Endothelial cell of umbilical vein (primary cell): Measurements from ENCODE around the gene IQSEC2. TPM values are rescaled to one million over a fixed set of nuclear protein-coding genes. Genes with fewer than 3 reads are reported as not detected.

Experiments used
- BruUV-seq: library from RNA; stranded (reverse); fragments of 400-500 nt; replicated peaks from 2 replicates; lab custom pipeline; 2021; lab: Mats Ljungman, UMichigan
- CTCF ChIA-PET: fragments of 300-600, 350-600 bp; sonication (Branson Sonifier 250); formaldehyde crosslinking; loops from one replicate; lab custom pipeline; 2021; ENCODE audit warnings: antibody characterized with exemption, inconsistent platforms; lab: Charles Lee
- POLR2A ChIA-PET: fragments of 300-600, 350-600 bp; sonication (Branson Sonifier 250); formaldehyde crosslinking; loops from one replicate; lab custom pipeline; 2021; ENCODE audit warnings: antibody characterized with exemption, inconsistent platforms; lab: Charles Lee
- DNase-seq: peaks from one replicate; pipeline ENCODE4 v3.0.0-alpha.2; 2011; ENCODE audit warnings: low read depth, low spot score
- FAIRE-seq: peaks from 2 replicates; lab custom pipeline; 2011; peaks lifted over from hg19 to GRCh38; lab: Jason Lieb, UNC
- H2AFZ ChIP-seq: 2 replicates; pipeline ENCODE4 v1.6.0; 2012; ENCODE audit warnings: low read depth, low read length, control low read depth, inconsistent platforms
- H3K27ac ChIP-seq: 2 replicates; pipeline ENCODE4 v1.5.1; 2011; ENCODE audit warnings: low read depth, mild to moderate bottlenecking, control low read depth, low read length, moderate library complexity; ENCODE audit not compliant: insufficient read depth
- H3K27me3 ChIP-seq, 2 experiments: 2 replicates each; pipeline versions ENCODE4 v1.6.0 to v1.6.1; 2011; ENCODE audit warnings: low read length in 2 of 2, mixed read lengths in 1 of 2; ENCODE audit not compliant: control insufficient read depth in 2 of 2, insufficient read depth in 2 of 2
- H3K36me3 ChIP-seq, 2 experiments: 2 replicates in 1 of 2; 3 replicates in 1 of 2; pipeline ENCODE4 v1.5.1; 2011; ENCODE audit warnings: low read length in 2 of 2, mild to moderate bottlenecking in 1 of 2, moderate library complexity in 1 of 2; ENCODE audit not compliant: control insufficient read depth in 2 of 2, insufficient read depth in 2 of 2; ENCODE audit errors: extremely low read depth in 1 of 2
- H3K4me1 ChIP-seq: 3 replicates; pipeline ENCODE4 v1.5.1; 2011; ENCODE audit warnings: mild to moderate bottlenecking, low read length; ENCODE audit not compliant: control insufficient read depth, insufficient read depth; ENCODE audit errors: extremely low read depth
- H3K4me2 ChIP-seq: 2 replicates; pipeline ENCODE4 v1.6.1; 2011; ENCODE audit warnings: low read length, control low read depth, mixed read lengths; ENCODE audit not compliant: insufficient read depth
- H3K4me3 ChIP-seq, 3 experiments: fragments of 200-600 bp in 1 of 3; sonication (generic), shearing (Covaris generic) in 1 of 3; replicated peaks in 1 of 3; 2 replicates each; pipeline ENCODE4 v1.5.1; 2011 to 2016; ENCODE audit warnings: control low read depth in 3 of 3, low read length in 3 of 3, mild to moderate bottlenecking in 2 of 3, inconsistent platforms in 1 of 3, low read depth in 1 of 3, moderate library complexity in 1 of 3; ENCODE audit not compliant: insufficient read depth in 1 of 3
- H3K79me2 ChIP-seq: 2 replicates; pipeline ENCODE4 v1.6.0; 2012; ENCODE audit warnings: low read length, inconsistent platforms; ENCODE audit not compliant: control insufficient read depth, insufficient read depth
- H3K9ac ChIP-seq: replicated peaks from 2 replicates; pipeline ENCODE3; 2011; ENCODE audit warnings: low read length, control low read depth; ENCODE audit not compliant: insufficient read depth; ENCODE audit errors: extremely low read depth
- H3K9me1 ChIP-seq: replicated peaks from 3 replicates; pipeline ENCODE4 v1.6.0; 2011; ENCODE audit warnings: mild to moderate bottlenecking, low read length; ENCODE audit not compliant: control insufficient read depth, insufficient read depth; ENCODE audit errors: extremely low read depth
- H3K9me3 ChIP-seq: replicated peaks from 2 replicates; pipeline ENCODE4 v1.5.1; 2012; ENCODE audit warnings: low read length, inconsistent platforms; ENCODE audit not compliant: control insufficient read depth, insufficient read depth
- H4K20me1 ChIP-seq: replicated peaks from 2 replicates; pipeline ENCODE3; 2011; ENCODE audit warnings: mild to moderate bottlenecking, low read length; ENCODE audit not compliant: control insufficient read depth, insufficient read depth; ENCODE audit errors: extremely low read depth
- CTCF ChIP-seq, 2 donors: IDR thresholded peaks; 1 replicate in 1 of 2; 2 replicates in 1 of 2; pipeline ENCODE4 v1.5.1; 2011; ENCODE audit warnings: low read length in 2 of 2, mild to moderate bottlenecking in 2 of 2, moderate library complexity in 2 of 2, control low read depth in 1 of 2, inconsistent platforms in 1 of 2, low read depth in 1 of 2; ENCODE audit not compliant: insufficient read depth in 1 of 2; ENCODE audit errors: extremely low read depth in 1 of 2
- EZH2 ChIP-seq: IDR thresholded peaks from 2 replicates; pipeline ENCODE4 v1.6.1; 2012; ENCODE audit warnings: borderline replicate concordance, low read depth, mild to moderate bottlenecking, moderate library complexity, low read length, inconsistent platforms; ENCODE audit not compliant: severe bottlenecking
- FOS ChIP-seq: IDR thresholded peaks from 2 replicates; pipeline ENCODE4 v1.6.1; 2011; ENCODE audit warnings: mild to moderate bottlenecking, low read length, moderate library complexity, borderline replicate concordance; ENCODE audit not compliant: insufficient read depth
- GATA2 ChIP-seq: IDR thresholded peaks from 2 replicates; pipeline ENCODE4 v1.7.0; 2011; ENCODE audit warnings: low read depth, mild to moderate bottlenecking, moderate library complexity, mixed read lengths, low read length; ENCODE audit not compliant: insufficient read length, insufficient read depth
- JUN ChIP-seq: IDR thresholded peaks from 2 replicates; pipeline ENCODE4 v1.6.1; 2011; ENCODE audit warnings: borderline replicate concordance, low read depth; ENCODE audit not compliant: insufficient read length, insufficient read depth
- MAX ChIP-seq: IDR thresholded peaks from 2 replicates; pipeline ENCODE4 v1.6.1; 2011; ENCODE audit not compliant: insufficient read depth, insufficient read length
- MYC ChIP-seq: IDR thresholded peaks from one replicate; pipeline ENCODE4 v1.6.1; 2011; ENCODE audit warnings: mild to moderate bottlenecking, low read depth, low read length
- POLR2A ChIP-seq: IDR thresholded peaks from 2 replicates; pipeline ENCODE4 v1.6.1; 2012; ENCODE audit warnings: low read depth, mild to moderate bottlenecking, control low read depth, low read length
- POLR2AphosphoS5 ChIP-seq: IDR thresholded peaks from 2 replicates; pipeline ENCODE4 v1.6.1; 2012; ENCODE audit warnings: low read depth, mild to moderate bottlenecking, control low read depth, low read length, moderate library complexity; ENCODE audit not compliant: insufficient read depth
- dilution Hi-C: fragments of 300-500 bp; cut with MboI; formaldehyde crosslinking; loops from one replicate; pipeline ENCODE4 v1.15.0; 2019; ENCODE audit warnings: low sequenced_read_pairs; ENCODE audit not compliant: extremely low pct_ligation_motif_present
- intact Hi-C: fragments of 100-400 bp; cut with micrococcal nuclease; formaldehyde crosslinking; loops from one replicate; pipeline ENCODE4 v1.10.0; 2022
- polyA plus RNA-seq, 4 experiments: library from polyadenylated mRNA; depleted of rRNA in 3 of 4; stranded (reverse) in 3 of 4; unstranded in 1 of 4; fragments of >200 nt; gene quantifications; 2 replicates each; pipeline versions ENCODE4 v1.2.1 to v1.2.3, GENCODE V29; 2011 to 2012; ENCODE audit warnings: missing spikeins in 1 of 4
- total RNA-seq: library from RNA; stranded (reverse); gene quantifications from 2 replicates; pipeline ENCODE4 v1.2.3, GENCODE V29; 2021

The IQSEC2 gene
- total and polyA plus RNA-seq, 2 donors (not counting 3 experiments of a cell fraction or from before 2014, with no cell fraction given): 5.4 to 9.9 TPM

GRCh38 chrX:53257166-53257565 is 24.2 kb downstream of the IQSEC2 start:
- ChIA-PET CTCF (no interaction called here), POLR2A (no interaction called here)
- no peak overlapping the region for H3K27ac ChIP-seq

More at GRCh38 chrX:53257166-53257565, 24.2 kb downstream of the IQSEC2 start:
- intact Hi-C loops (no loop called here), dilution Hi-C loops (no loop called here)
- H2AFZ ChIP-seq: no peak overlapping the region
- H3K36me3 ChIP-seq: no peaks in the 10 kb centered on the region
- H3K4me1 ChIP-seq: no peaks in the 10 kb centered on the region
- H3K79me2 ChIP-seq: no peaks in the 10 kb centered on the region
- no peak overlapping the region for H3K4me2 ChIP-seq
- TF ChIP-seq GATA2 (no peak), EZH2 (no peak), CTCF (IDR thresholded peaks at IDR 0.05; ENCODE audit: extremely low read depth in 1 of 2, insufficient read depth in 1 of 2, low read depth in 1 of 2, low read length in 2 of 2) (no peak), FOS (no peak), JUN (no peak), POLR2A (no peak), MYC (no peak), MAX (no peak), POLR2AphosphoS5 (no peak)
- FAIRE-seq (no peak), DNase-seq (no peak)
- no peaks in the 10 kb centered on the region for H3K27me3 ChIP-seq
- no peaks in the 10 kb centered on the region for H3K9me1 ChIP-seq
- H3K9me3 ChIP-seq: no peaks in the 10 kb centered on the region
- no peaks in the 10 kb centered on the region for H4K20me1 ChIP-seq
- BruUV-seq: no TSS peak
- no peak overlapping the region for H3K4me3 ChIP-seq
- H3K9ac ChIP-seq: no peak overlapping the region
